ENCODE measurements around the gene MAN2C1.
"Not testable (repeated sequence)": the region's sequence is repeated elsewhere in the genome, so short reads cannot be mapped to it uniquely, and the experiment has no call there.

MAN2C1 gene

GRCh38 chr15:75367913-75368688 is at the start of gene MAN2C1:
Gene MAN2C1, minus strand, starts transcription at chr15:75368607. Its CDS starts 24 bp downstream, at chr15:75368583.
- peak; percentile 96 for DNase-seq (ENCODE audit: low read depth)

GRCh38 chr15:75416584-75416983 is 48.2 kb upstream of the MAN2C1 start:
- DNase-seq (ENCODE audit: low read depth), result no peak

- DNase-seq (ENCODE audit: low read depth), result no peak
Measured at GRCh38 chr15:75410196-75410595, 41.8 kb upstream of the MAN2C1 start.

- no peak for DNase-seq (ENCODE audit: low read depth)
Measured at GRCh38 chr15:75407083-75407482, 38.7 kb upstream of the MAN2C1 start.

- DNase-seq (ENCODE audit: low read depth), result no peak
Measured at GRCh38 chr15:75403892-75404291, 35.5 kb upstream of the MAN2C1 start.

- peak; percentile 44 for DNase-seq (ENCODE audit: low read depth)
Measured at GRCh38 chr15:75397494-75397893, 29.1 kb upstream of the MAN2C1 start.

- DNase-seq (ENCODE audit: low read depth), result no peak
Measured at GRCh38 chr15:75389791-75390382, 21.5 kb upstream of the MAN2C1 start.

- not testable (repeated sequence) for DNase-seq (ENCODE audit: low read depth)
Measured at GRCh38 chr15:75383986-75384385, 15.6 kb upstream of the MAN2C1 start.

- DNase-seq (ENCODE audit: low read depth), result no peak
Measured at GRCh38 chr15:75380773-75381172, 12.4 kb upstream of the MAN2C1 start.

- no peak for DNase-seq (ENCODE audit: low read depth)
Measured at GRCh38 chr15:75371901-75372688, 3.7 kb upstream of the MAN2C1 start.

GRCh38 chr15:75371486-75371885 is 3.1 kb upstream of the MAN2C1 start:
- DNase-seq (ENCODE audit: low read depth), result no peak

- DNase-seq (ENCODE audit: low read depth), result no peak
Measured at GRCh38 chr15:75369897-75370581, 1.6 kb upstream of the MAN2C1 start.

- peak; percentile 22 for DNase-seq (ENCODE audit: low read depth)
Measured at GRCh38 chr15:75368689-75369239, 357 bp upstream of the MAN2C1 start.

- no peak for DNase-seq (ENCODE audit: low read depth)
Measured at GRCh38 chr15:75367406-75367912, 948 bp downstream of the MAN2C1 start.

GRCh38 chr15:75367006-75367405 is 1.4 kb downstream of the MAN2C1 start:
- DNase-seq (ENCODE audit: low read depth), result no peak

GRCh38 chr15:75366163-75366562 is 2.2 kb downstream of the MAN2C1 start:
- DNase-seq (ENCODE audit: low read depth), result no peak

GRCh38 chr15:75364881-75365280 is 3.5 kb downstream of the MAN2C1 start:
- DNase-seq (ENCODE audit: low read depth), result no peak

- DNase-seq (ENCODE audit: low read depth), result no peak
Measured at GRCh38 chr15:75363786-75364185, 4.6 kb downstream of the MAN2C1 start.

- no peak for DNase-seq (ENCODE audit: low read depth)
Measured at GRCh38 chr15:75362642-75363249, 5.7 kb downstream of the MAN2C1 start.

- no peak for DNase-seq (ENCODE audit: low read depth)
Measured at GRCh38 chr15:75361989-75362641, 6.3 kb downstream of the MAN2C1 start.
